NCI-H345 (cell line): ENCODE results near the gene GOLGB1.
"Not testable (repeated sequence)": the region's sequence is repeated elsewhere in the genome, so short reads cannot be mapped to it uniquely, and the experiment has no call there.

ENCODE experiments used
- DNase-seq: peaks from one replicate; lab custom pipeline; 2025; lab: John Stamatoyannopoulos, UW

Gene GOLGB1

GRCh38 chr3:121747976-121748375 lies 1.6 kb downstream of the GOLGB1 start:
- no peak for DNase-seq

GRCh38 chr3:121743106-121743505 lies 6.4 kb downstream of the GOLGB1 start:
- not testable (repeated sequence) for DNase-seq

- DNase-seq, result no peak
Observed at GRCh38 chr3:121740896-121741295, 8.6 kb downstream of the GOLGB1 start.

- no peak for DNase-seq
Observed at GRCh38 chr3:121739902-121740301, 9.6 kb downstream of the GOLGB1 start.

- DNase-seq, result no peak
Observed at GRCh38 chr3:121737644-121738043, 11.9 kb downstream of the GOLGB1 start.

- DNase-seq, result no peak
Observed at GRCh38 chr3:121736112-121736511, 13.4 kb downstream of the GOLGB1 start.

- no peak for DNase-seq
Observed at GRCh38 chr3:121735047-121735696, 14.4 kb downstream of the GOLGB1 start.

GRCh38 chr3:121730940-121731687 lies 18.4 kb downstream of the GOLGB1 start:
- DNase-seq, result no peak

- no peak for DNase-seq
Observed at GRCh38 chr3:121724130-121724529, 25.4 kb downstream of the GOLGB1 start.

- DNase-seq, result no peak
Observed at GRCh38 chr3:121723485-121723884, 26.1 kb downstream of the GOLGB1 start.

GRCh38 chr3:121722411-121722810 lies 27.1 kb downstream of the GOLGB1 start:
- no peak for DNase-seq

- DNase-seq, result no peak
Observed at GRCh38 chr3:121720163-121720562, 29.4 kb downstream of the GOLGB1 start.

- DNase-seq, result no peak
Observed at GRCh38 chr3:121719423-121719822, 30.1 kb downstream of the GOLGB1 start.

- no peak for DNase-seq
Observed at GRCh38 chr3:121718205-121718846, 31.2 kb downstream of the GOLGB1 start.

- DNase-seq, result no peak
Observed at GRCh38 chr3:121710347-121710746, 39.2 kb downstream of the GOLGB1 start.

- no peak for DNase-seq
Observed at GRCh38 chr3:121707531-121708273, 41.8 kb downstream of the GOLGB1 start.

GRCh38 chr3:121705541-121705940 lies 44.0 kb downstream of the GOLGB1 start:
- DNase-seq, result no peak

- no peak for DNase-seq
Observed at GRCh38 chr3:121703973-121704372, 45.6 kb downstream of the GOLGB1 start.

- DNase-seq, result no peak
Observed at GRCh38 chr3:121698901-121699300, 50.6 kb downstream of the GOLGB1 start.

- DNase-seq, result no peak
Observed at GRCh38 chr3:121698476-121698875, 51.1 kb downstream of the GOLGB1 start.

GRCh38 chr3:121696186-121696585 lies 53.4 kb downstream of the GOLGB1 start:
- DNase-seq, result no peak

GRCh38 chr3:121692010-121692699 lies 57.4 kb downstream of the GOLGB1 start:
- no peak for DNase-seq
